Inflammatory macrophage treated with lipopolysaccharide for 4 hours (primary cell): ENCODE results near the gene MLLT10.

ENCODE experiments used
- DNase-seq: peaks from one replicate; pipeline ENCODE4 v3.0.0-alpha.2; 2020

Gene MLLT10

DNA sequence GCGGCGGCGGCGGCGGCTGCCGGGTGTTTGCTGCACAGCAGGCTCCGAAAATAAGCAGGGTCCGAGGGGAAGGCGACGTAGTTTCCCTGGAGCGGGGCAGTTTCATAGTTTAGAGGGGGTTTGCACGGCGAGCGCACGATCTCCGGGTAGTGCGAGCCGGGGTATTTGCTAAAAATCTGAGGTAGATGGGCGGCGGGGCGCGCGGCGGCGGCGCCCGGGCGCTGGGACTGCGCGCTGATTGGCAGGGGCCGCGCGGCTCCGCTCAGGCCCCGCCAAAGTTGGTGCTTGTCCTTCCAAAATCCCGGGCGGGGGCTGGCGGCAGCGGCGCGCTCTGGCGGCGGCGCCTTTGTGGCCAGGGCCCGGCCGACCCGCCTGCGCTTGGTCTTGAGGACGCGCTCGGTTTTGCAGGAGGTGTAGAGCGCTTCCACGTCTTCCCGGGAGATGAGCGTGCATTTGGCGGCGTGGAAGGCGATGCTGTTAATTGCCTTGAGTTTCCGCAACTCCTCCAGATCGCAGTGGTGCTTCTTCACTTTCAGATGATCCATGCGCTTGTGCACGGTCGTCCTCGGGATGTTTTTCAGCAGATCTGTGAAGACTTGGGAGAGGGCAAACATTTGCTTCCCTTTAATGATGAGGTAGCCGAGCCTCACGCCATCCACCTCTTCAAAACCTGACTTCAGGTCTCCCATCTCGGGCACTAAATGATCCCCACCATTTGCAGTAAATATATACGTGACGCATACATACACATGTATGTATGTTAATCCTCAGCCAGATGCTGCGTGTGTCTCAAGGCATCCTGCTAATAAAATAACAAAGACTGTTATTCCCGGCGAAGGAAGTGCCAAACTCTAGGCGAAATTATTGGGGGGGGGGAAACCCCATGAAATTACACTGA, 16.6 kb upstream of the MLLT10 start:
- peak; percentile 12 for DNase-seq

DNA sequence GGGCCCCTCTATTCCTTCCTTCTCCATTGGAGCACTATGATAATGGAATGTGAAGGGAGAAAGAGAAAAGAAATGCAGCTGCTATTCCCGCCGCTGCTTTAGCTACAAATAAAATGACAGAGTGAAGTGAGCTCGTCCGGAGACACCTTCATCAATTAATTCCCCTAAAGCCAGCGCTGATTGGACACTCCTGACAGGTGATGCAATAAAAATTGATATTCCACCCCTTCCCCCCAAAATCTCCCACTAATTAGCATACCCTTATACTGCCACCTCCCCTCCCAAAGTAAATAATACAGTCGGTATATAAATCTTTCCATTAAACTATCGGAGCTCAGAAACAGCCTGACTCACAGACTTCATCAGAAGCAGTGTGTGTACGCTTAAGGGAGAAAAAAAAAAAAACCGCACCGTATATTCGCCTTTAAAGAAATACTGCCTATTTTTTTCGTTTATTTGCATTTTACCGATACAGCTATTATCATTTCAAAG, 15.8 kb upstream of the MLLT10 start:
- DNase-seq: no peak

DNA sequence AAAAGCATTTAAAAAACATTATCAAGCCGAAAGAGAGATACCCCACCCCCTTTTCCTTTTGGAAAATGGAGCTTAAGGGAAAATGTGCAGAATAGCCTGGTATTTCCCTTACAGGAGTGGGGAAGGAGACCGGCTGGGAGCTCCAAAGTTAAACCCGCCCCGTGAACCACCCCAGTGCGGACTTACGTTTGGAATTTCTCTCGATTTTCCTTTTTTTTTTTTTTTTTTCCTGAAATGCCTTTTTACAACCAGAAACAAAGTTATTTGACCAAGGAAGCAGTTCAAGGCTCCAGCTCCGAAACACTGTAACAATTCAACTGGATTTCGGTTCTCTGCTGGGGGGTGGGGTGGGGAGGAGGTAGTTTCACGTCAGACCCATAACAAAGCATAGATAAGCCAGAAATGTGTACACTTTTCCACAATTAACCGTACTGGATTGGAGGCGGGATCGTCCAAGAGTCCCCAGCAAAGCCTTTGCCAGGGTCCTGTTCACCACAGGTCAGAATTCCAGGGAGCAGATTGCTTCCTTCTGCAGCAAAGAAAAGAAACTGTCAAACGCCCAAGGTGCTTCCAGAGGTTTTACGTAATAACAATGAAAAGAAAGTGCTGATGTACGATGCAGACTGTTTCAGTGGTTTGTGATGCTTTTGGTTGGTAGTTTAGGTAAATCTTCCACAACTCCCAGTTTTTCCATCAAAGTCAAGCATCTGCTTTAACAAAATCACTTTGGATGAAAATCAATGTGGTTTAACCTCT, 15.2 kb upstream of the MLLT10 start:
- no peak for DNase-seq

DNA sequence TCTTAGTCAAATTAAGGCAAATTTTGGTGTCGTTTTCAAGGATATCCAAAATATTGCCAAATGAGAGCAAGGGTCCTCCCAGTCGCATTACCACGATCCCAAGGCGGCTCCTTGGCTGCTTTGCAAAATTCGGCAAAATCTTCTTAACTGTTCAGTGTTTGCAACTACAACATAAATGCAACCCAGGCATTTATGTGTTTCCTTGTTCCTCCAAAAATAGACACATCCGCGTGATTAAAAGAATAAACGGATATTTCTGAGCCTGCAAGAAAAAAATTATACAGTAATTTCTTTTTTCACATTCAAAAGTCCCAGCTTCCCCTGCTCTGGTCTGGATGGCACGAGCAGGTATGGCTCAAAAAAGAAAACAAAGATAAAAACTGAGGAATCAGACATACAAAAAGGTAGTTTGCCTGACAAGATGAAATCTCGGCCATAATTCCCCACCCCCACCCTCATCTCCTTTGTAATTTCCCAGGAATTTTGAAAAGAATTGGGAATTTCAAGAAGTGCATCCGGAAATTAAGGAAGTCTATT, 14.6 kb upstream of the MLLT10 start:
- DNase-seq: no peak

DNA sequence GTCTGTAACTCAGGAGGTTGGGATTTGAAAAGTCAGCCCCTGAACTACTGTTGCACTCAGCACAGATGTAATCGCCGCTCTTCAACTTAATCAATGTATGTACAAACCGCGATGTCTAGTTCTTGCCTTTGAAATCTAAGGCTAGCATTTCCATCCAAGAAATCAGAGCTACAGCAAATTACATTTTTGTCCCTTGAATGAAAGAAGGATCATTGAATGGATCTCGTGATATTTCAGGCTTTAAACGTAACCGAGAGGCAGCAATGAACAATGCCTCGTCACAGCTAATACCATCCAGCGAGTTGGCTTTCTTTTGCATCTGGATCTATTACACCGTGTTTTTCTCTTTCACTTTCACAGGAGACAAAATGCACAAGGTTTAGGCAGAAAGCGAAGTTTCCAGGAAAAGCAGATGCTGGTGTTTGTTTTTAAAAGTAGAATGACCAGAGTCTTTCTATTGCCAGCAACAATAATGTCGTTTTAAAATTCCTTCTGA, 14.0 kb upstream of the MLLT10 start:
- DNase-seq: peak; percentile 63

DNA sequence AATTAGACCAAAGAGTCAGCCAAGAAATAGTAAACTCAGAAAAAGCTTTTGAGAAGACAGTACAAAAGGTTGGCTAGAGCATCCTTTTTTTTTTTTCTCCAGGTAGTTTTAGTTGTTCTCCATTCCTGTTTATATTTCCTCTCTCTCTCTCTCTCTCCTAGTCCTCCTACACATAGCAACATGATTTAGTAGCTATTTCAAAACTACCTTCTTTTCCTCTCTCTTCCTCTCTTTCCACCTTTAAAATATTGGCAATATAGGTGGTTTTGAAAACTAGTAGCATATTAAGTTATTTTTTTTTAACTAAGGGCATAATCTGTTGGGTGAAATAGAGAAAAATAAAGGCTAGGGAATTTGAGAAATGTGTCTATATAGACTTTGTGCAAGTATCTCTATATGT, 13.5 kb upstream of the MLLT10 start:
- DNase-seq: no peak

DNA sequence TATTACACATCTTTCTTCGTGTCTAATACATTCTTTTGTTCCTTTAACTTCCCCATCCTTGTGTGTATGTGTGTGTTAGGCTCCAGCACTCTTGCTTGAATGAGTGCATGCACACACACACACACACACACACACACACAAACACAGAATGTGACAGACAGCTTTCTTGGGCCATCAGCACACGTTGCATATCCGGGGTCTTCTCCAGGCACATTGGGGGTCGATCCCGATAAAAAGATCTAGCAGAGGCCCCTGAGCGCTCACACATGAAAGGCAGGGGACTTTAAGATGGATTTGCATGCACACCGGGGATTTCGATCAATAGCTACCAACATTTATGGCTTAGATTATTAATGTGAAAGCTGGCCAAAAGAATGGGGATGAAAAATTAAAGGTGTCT, 13.1 kb upstream of the MLLT10 start:
- DNase-seq: no peak

DNA sequence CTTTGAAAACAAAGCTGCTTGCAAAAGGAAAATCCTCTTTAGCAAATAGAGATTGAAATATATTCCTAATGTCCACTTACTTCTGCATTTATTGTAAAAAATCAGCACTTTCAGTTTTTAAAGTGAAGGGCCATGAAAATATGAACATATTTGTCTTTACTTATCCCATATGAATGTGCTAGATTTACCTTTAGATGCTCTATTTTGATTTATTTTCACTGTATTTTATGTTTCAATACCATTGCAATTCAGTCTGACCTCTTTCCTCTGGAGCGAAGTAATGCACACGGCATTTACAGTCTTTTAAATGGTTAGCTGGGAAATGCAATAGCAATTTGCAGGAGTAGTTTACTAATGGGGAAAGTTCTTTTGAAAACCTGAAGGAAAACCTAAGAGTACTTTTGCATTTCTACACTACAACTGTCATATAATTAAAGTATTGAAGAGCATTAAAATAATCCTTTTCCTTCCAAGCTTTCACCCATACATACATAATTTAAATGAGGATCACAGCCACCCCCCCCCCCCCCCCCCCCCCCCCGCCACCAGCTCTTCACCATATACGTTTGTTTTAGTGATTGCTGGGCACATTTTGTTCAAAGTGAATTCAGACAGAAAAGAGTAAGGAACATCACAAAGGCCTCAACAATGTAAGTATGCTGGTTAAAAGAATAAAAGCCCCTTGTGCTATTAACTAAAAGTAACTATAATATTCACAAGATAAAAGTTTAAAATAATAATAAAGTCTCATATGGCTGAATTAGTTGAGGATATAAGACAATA, 12.1 kb upstream of the MLLT10 start:
- no peak for DNase-seq

DNA sequence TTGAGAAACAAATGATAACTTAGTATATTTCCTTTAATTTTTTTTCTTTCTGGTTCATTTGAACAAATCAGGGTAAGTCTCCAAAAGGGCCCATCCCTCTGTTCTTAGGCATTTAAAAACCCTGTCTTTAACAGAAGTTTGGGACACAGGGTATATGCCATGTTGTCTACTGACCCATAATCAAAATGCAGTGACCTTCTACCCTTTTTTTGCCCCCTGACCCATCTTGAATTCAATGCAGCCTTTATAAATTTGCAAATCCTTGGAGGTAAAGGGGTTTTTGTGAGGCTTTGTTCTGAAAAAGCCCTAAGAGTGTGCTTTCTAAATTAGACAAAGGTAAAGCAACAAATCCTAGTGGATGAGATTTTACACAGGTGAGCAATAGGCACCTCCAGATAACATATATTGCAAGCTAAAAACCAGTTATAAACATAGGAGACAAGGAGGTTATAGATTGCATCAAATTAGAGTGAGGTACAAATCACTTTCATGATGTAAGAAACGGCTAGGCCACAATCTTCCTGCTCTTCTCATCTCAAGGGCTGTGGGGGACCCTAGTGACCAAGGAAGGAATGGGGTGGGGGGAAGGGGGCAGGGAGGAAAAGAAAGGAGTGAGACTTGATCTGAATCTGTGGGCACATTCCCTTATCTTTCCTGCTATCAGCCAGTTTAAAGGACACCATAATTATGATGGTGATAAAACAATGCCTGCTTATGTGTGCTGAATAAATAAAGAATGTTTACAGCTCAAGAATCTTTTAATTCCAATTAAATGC, 11.2 kb upstream of the MLLT10 start:
- no peak for DNase-seq

DNA sequence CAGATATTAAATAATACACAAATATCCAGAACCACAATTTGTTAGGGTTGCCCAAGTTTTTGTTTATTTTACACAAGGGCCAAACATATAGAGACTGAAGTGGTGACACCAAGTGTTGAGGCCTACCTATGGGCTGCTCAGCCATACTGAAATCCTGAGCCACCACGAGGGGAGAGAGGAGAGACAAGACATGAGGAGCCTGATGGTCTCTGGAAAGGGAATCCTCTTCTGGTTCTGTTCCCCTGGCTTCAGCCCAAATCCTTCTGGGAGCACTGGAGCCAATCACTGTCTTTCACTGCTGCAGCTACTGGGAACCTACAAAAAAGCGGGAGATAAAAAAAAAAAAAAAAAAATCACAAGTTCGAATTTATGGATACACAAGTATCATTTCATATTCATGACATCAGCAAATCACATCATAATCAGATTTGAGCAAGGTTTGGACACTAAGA, 10.4 kb upstream of the MLLT10 start:
- DNase-seq: no peak

DNA sequence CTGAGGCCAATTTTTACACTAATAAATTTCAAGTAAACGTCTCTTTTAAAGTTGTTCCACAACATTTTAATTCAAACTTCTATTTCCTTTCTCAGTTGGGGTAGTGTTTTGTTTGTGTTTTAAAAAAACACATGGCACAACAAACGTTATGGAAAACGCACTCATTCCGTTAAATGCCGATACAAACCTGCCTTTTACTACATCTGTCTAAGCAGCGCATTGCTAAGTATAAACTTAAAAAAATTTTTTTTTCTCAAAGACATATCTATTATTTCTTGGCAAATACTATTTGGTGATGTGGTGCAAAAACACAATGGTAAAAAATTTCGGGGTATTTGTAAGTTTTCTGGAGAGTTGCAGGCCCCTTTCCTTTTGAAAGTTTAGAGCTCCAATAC, 9.9 kb upstream of the MLLT10 start:
- DNase-seq: no peak

DNA sequence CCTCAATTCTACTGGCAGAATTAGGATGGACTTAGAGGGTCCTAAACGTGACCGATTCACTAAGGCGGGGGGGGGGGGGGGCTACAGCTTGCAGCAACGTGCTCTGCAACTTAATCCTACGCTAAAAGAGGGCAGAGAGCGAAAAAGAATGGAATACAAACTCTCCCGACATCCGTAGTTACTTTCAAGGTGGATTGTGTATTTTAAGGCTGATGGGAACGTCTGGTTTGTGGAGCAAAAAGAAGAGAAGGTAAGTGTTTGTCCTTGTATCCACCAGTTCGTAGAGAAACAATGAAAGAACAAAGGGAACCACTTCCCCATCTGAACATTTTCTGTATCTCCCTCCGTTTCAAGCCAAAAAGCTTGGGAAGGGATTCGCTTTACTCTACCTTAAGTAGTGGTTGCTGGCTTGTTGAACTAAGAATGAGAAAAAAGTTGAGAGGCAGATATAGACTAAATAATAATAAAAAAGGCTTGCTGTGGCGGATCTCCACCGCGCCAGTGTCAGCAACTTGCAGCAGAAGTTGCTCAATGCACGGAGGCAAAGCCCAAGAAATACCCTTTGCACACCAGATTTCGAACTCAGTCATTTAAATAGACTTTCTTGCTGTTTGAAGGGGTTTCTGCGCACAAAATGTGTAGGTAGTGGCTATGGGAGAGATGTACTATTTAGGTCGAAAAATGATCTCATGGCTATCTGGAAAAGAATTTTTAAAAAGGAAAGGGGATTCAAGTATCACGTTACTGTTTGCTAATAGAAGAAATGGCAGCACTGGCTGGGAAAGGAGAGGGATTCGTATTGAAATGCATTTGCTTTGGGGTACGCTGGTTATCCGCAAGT, 9.3 kb upstream of the MLLT10 start:
- DNase-seq: peak; percentile 52

DNA sequence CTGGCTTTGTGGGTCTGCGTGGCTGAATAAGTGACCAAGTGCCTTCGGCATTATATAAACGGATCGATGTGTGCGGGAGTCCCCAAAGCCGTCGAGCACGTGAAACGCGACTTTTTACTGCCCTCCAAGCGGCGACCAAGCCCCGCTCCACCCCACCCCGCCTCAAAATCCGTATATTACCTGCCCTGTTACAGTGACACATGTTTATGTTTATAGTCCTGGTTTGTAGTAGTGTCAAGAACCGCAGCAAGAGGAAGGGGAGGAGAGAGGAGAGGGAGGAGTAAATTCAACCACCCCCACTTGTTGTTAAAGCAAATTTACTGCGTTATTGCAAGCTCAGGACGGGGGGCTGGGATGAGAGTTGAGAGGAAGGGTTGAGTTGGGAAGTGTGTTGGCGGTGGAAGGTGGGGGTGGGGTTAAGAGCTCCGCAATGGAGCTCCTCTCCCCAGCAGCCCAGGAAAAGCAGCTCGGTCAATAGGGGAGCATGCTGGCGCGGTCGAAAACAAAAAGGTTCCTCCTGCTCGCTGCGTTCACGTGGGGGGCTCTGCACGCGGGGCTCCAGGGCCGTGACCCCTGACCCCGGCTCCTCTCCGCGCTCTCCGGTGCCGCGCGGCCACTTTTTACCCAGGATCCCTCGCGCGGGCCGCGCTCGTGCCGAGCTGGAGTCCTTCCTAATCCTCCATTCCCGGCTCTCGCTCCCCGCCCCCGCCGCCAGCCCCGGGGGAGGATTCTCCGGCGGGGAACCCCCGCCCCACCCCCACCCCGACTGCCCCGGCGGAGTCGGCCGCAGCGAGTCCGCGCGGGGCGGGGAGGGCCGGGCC, 8.5 kb upstream of the MLLT10 start, which contains the start of gene SKIDA1:
Gene SKIDA1 (minus strand): TSS at position 316 of the 821 bp plus-strand sequence. CDS start 7,860 bp downstream, outside the sequence.
- DNase-seq: peak; percentile 69

DNA sequence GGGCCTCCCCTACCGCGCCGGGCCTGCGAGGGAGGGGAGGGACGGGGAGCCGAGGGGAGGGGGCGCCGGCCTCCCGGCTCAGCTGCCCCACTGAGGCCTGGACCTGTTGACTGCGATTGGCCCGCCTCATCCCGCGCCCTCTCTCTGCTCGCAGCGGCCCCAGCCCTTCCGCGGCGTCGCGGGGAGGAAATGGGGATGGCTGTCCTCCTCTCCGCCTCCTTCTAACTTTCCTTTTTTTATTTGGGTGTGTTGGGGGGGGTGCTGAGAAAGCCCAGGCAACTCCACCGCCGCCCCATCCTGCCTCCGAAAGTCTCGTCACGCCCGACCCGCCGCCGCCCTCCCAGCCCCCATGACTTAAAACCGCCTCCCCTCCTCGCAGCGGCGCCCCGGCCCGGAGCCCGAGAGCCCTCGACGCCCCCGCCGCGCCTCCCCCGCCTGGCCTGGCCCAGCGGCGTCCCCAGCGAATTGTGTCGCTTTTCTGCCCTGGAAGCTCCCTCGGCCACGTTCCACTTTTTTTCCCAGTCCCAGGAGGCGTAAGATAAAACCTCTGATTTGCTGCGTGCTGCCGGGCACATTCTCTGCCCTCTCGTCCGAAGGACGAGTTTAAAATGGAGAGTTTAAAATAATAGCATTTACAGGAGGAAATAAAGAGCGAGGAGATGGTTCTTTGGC, 7.7 kb upstream of the MLLT10 start:
- peak; percentile 30 for DNase-seq

DNA sequence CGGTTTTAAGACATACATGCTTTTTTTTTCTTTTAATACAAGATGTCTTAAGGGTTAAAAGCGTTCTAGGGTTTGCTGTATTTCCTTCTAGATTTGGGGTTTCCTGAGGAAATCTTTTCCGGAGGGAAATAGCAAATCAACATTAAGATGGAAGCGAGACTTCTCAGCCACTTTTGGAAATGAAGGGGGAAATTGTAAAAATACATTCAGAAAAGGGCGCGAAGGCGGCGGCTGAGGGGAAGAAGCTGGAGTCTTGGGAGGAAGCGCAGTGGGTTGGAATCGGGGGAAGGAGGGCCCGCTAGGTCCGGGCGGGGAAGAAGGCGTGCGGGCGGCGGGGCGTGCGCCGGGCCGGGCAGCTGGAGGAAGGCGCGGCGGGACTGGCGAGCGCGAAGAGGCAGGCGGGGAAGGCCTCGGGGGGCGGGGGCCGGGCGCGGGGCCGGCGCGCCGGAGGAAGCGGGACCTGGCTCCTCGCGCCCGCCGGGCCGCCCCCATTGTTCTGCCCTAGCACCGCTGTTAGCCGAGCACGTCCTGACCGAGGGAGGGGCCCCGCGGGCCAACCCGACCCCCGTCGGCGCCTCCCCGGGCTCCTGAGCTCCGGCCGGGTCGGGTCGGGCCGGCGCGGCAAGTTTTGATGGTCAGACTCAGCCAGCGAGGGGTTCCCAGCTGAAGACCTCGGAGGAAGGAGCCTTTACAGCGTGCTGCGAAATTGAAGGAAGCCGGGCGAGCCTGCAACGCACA, 7.0 kb upstream of the MLLT10 start:
- DNase-seq: peak; percentile 44

DNA sequence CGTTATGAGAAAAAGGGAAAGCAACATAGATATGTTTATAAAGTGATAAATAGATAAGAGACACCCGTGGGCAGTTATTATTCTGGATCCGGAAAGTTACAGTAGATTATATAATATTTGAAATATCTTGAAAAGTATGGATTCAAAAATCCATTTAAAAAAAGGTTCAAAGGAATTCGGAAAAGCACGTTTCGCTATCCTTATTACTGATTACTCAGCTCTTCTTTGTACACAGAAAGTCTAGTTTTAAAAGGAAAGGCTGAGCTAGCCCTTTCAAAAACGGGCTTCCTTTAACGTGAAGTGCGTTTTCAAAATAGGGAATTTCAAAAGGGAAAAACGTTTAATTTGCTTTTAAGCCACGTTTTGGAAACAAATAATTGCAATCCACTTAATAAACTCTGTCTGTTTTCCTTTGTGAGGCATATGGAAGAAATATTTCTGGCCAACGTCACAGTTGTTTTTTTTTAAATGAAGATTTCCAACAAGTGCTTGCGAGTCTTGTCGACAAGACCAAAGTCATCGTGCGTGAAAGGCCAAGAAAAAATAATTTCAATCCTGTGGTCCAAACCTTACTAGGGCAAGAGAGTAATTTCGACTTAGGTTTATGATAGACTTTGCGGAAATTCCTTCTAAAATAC, 6.3 kb upstream of the MLLT10 start:
- DNase-seq: no peak

DNA sequence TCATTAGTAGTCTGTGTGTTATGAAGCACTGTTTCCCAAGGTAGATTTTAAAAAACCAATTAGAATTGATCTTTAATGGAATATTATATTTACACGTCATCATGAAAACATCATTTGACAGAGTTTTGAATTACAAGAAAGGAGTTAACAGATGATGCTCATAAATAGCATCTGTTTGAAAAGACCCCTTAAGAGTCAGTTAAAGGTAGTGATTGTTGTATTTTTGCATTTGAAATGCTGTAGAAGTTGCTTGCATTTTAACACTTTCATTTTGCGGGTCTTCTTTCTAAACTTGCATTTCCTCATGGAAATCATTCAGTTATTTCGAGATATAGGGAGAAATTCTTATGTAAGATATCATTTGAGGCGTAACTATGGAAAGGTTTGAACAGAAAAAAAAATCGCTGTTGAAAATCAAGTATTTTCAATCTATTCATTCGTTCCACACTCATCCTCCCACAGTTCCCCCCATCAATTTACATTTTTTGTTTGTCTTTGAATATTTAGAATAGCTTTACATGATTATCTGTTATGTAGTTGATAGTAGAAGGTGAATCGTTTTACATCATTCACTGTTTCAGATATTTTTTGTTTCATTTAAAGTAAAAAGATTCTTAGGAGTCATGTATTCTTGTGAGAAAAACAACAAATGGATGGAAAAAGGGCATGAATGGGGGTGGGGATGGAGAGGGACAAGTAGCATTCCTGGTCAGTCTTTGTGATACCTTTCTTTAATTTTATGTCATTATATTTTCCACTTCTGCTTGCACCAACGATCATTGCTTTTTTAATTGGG, 5.6 kb upstream of the MLLT10 start:
- no peak for DNase-seq
